IMR-90 (cell line): Measurements from ENCODE around the gene PXT1. TPM values are rescaled to one million over a fixed set of nuclear protein-coding genes. Genes with fewer than 3 reads are reported as not detected.

ENCODE experiments used
- ATAC-seq: fragments of 200-7000 bp; cut with Tn5 transposase; 2 replicates; pipeline ENCODE4 v1.9.1; 2020; ENCODE audit warnings: low read depth, mild to moderate bottlenecking, moderate library complexity
- BruUV-seq: library from RNA; stranded (reverse); fragments of 400-500 nt; replicated peaks from 2 replicates; lab custom pipeline; 2021; lab: Mats Ljungman, UMichigan
- CTCF ChIA-PET: fragments of 300-600 bp; formaldehyde crosslinking; extraction: SDS; loops from one replicate; lab custom pipeline; 2021; ENCODE audit warnings: antibody characterized with exemption; lab: Yijun Ruan, JAX
- POLR2A ChIA-PET: fragments of 300-600 bp; sonication (Branson Sonifier 250); formaldehyde crosslinking; loops from one replicate; lab custom pipeline; 2022; ENCODE audit warnings: antibody characterized with exemption; ENCODE audit not compliant: unreplicated experiment; lab: Charles Lee
- DNase-seq: peaks from one replicate; pipeline ENCODE4 v3.0.0; 2013
- H2AFZ ChIP-seq: replicated peaks from 2 replicates; pipeline ENCODE3; 2013; ENCODE audit warnings: low read length, mild to moderate bottlenecking; ENCODE audit not compliant: poor library complexity
- H2AK5ac ChIP-seq: 2 replicates; pipeline ENCODE4 v1.6.1; 2013; ENCODE audit warnings: low read depth, low read length, inconsistent platforms
- H2AK9ac ChIP-seq: replicated peaks from 2 replicates; pipeline ENCODE3; 2013; ENCODE audit warnings: mild to moderate bottlenecking, low read depth, low read length, moderate library complexity; ENCODE audit not compliant: poor library complexity
- H2BK120ac ChIP-seq: 2 replicates; pipeline ENCODE4 v1.6.1; 2013; ENCODE audit warnings: low read depth, low read length, inconsistent platforms
- H2BK15ac ChIP-seq: 3 replicates; pipeline ENCODE4 v1.6.1; 2013; ENCODE audit warnings: low read depth, low read length, inconsistent platforms
- H2BK20ac ChIP-seq: 2 replicates; pipeline ENCODE4 v1.6.1; 2013; ENCODE audit warnings: low read depth, mild to moderate bottlenecking, inconsistent platforms, low read length, moderate library complexity
- H2BK5ac ChIP-seq: 2 replicates; pipeline ENCODE4 v1.6.1; 2013; ENCODE audit warnings: mild to moderate bottlenecking, low read depth, low read length, inconsistent platforms; ENCODE audit not compliant: poor library complexity, severe bottlenecking
- H3K14ac ChIP-seq: replicated peaks from 2 replicates; pipeline ENCODE4 v1.6.1; 2013; ENCODE audit warnings: low read depth, low read length, inconsistent platforms
- H3K18ac ChIP-seq: 2 replicates; pipeline ENCODE4 v1.6.1; 2013; ENCODE audit warnings: low read depth, low read length, control low read depth
- H3K23ac ChIP-seq: 2 replicates; pipeline ENCODE4 v1.6.1; 2013; ENCODE audit warnings: low read depth, low read length, inconsistent platforms
- H3K27ac ChIP-seq: 2 replicates; pipeline ENCODE4 v1.5.1; 2013; ENCODE audit warnings: mild to moderate bottlenecking, control low read depth, low read length; ENCODE audit not compliant: insufficient read depth
- H3K27me3 ChIP-seq: 2 replicates; pipeline ENCODE4 v1.6.1; 2013; ENCODE audit warnings: low read length; ENCODE audit not compliant: control insufficient read depth, insufficient read depth
- H3K36me3 ChIP-seq: 2 replicates; pipeline ENCODE4 v1.6.1; 2013; ENCODE audit warnings: low read length, mixed read lengths; ENCODE audit not compliant: control insufficient read depth, insufficient read depth
- H3K4ac ChIP-seq: 2 replicates; pipeline ENCODE4 v1.6.1; 2013; ENCODE audit warnings: low read depth, low read length, inconsistent platforms
- H3K4me1 ChIP-seq: 2 replicates; pipeline ENCODE4 v1.6.1; 2013; ENCODE audit warnings: low read length, mixed read lengths; ENCODE audit not compliant: control insufficient read depth, insufficient read depth
- H3K4me2 ChIP-seq: 2 replicates; pipeline ENCODE4 v1.6.1; 2013; ENCODE audit warnings: low read depth, mild to moderate bottlenecking, control low read depth, low read length, moderate library complexity
- H3K4me3 ChIP-seq: 2 replicates; pipeline ENCODE4 v1.5.1; 2013; ENCODE audit warnings: low read depth, mild to moderate bottlenecking, control low read depth, low read length, moderate library complexity; ENCODE audit not compliant: insufficient read depth
- H3K56ac ChIP-seq: 2 replicates; pipeline ENCODE4 v1.6.1; 2013; ENCODE audit warnings: low read length, inconsistent platforms; ENCODE audit not compliant: insufficient read depth; ENCODE audit errors: extremely low read depth
- H3K79me1 ChIP-seq, 2 experiments: 2 replicates each; pipeline ENCODE4 v1.6.1; 2013; ENCODE audit warnings: low read length in 2 of 2, inconsistent platforms in 1 of 2, low read depth in 1 of 2
- H3K9ac ChIP-seq: 2 replicates; pipeline ENCODE4 v1.6.1; 2013; ENCODE audit warnings: low read depth, low read length, control low read depth
- H3K9me1 ChIP-seq: 2 replicates; pipeline ENCODE4 v1.6.1; 2013; ENCODE audit warnings: low read length, inconsistent platforms; ENCODE audit not compliant: insufficient read depth
- H3K9me3 ChIP-seq: 2 replicates; pipeline ENCODE4 v1.6.1; 2013; ENCODE audit warnings: low read length; ENCODE audit not compliant: control insufficient read depth, insufficient read depth
- H4K20me1 ChIP-seq: 2 replicates; pipeline ENCODE4 v1.6.1; 2013; ENCODE audit warnings: low read length, inconsistent platforms; ENCODE audit not compliant: insufficient read depth
- H4K5ac ChIP-seq: 2 replicates; pipeline ENCODE4 v1.6.1; 2013; ENCODE audit warnings: mild to moderate bottlenecking, low read depth, low read length, control low read depth
- H4K8ac ChIP-seq, 2 experiments: 2 replicates each; pipeline ENCODE4 v1.6.1; 2013; ENCODE audit warnings: low read depth in 2 of 2, low read length in 2 of 2, control low read depth in 1 of 2, inconsistent platforms in 1 of 2
- H4K91ac ChIP-seq: 2 replicates; pipeline ENCODE4 v1.6.1; 2013; ENCODE audit warnings: low read depth, low read length, inconsistent platforms; ENCODE audit not compliant: insufficient read depth
- BHLHE40 ChIP-seq: fragments of 150-350 bp; IDR thresholded peaks from 2 replicates; pipeline ENCODE4 v1.6.1; 2016; ENCODE audit warnings: mild to moderate bottlenecking, low read depth, low read length
- CEBPB ChIP-seq: IDR thresholded peaks from 2 replicates; pipeline ENCODE4 v1.6.1; 2012; ENCODE audit warnings: low read depth, low read length, improper control_type of control experiment
- CHD1 ChIP-seq: IDR thresholded peaks from 2 replicates; pipeline ENCODE4 v1.6.1; 2012; ENCODE audit warnings: low read depth, low read length, improper control_type of control experiment
- FOS ChIP-seq: fragments of 150-350 bp; IDR thresholded peaks from 2 replicates; pipeline ENCODE4 v1.6.1; 2016; ENCODE audit warnings: low read depth, low read length
- MAFK ChIP-seq: IDR thresholded peaks from 2 replicates; pipeline ENCODE4 v1.6.1; 2012; ENCODE audit warnings: low read depth, low read length, improper control_type of control experiment
- MAZ ChIP-seq: IDR thresholded peaks from 2 replicates; pipeline ENCODE4 v1.6.1; 2012; ENCODE audit warnings: low read depth, mild to moderate bottlenecking, low read length, improper control_type of control experiment, moderate library complexity, borderline replicate concordance
- MXI1 ChIP-seq: IDR thresholded peaks from 2 replicates; pipeline ENCODE4 v1.6.1; 2012; ENCODE audit warnings: low read depth, mild to moderate bottlenecking, low read length, moderate library complexity, borderline replicate concordance
- NFE2L2 ChIP-seq: fragments of 150-350 bp; IDR thresholded peaks from 2 replicates; pipeline ENCODE4 v1.6.1; 2016; ENCODE audit warnings: low read depth, mild to moderate bottlenecking, low read length
- POLR2A ChIP-seq: IDR thresholded peaks from 2 replicates; pipeline ENCODE4 v1.6.1; 2012; ENCODE audit warnings: mild to moderate bottlenecking, low read depth, low read length
- RAD21 ChIP-seq: IDR thresholded peaks from 2 replicates; pipeline ENCODE4 v1.6.1; 2012; ENCODE audit warnings: low read length, improper control_type of control experiment
- RCOR1 ChIP-seq: IDR thresholded peaks from 2 replicates; pipeline ENCODE4 v1.6.1; 2012; ENCODE audit warnings: mild to moderate bottlenecking, low read length, improper control_type of control experiment; ENCODE audit not compliant: insufficient replicate concordance
- RFX5 ChIP-seq: IDR thresholded peaks from 2 replicates; pipeline ENCODE4 v1.8.0; 2012; ENCODE audit warnings: low read depth, mild to moderate bottlenecking, low read length, moderate library complexity
- SMC3 ChIP-seq: fragments of 150-350 bp; IDR thresholded peaks from 2 replicates; pipeline ENCODE4 v1.6.1; 2016; ENCODE audit warnings: low read depth, mild to moderate bottlenecking, antibody characterized with exemption, low read length, moderate library complexity
- WGBS, 2 experiments: methylation state at CpG; one replicate each; pipeline versions ENCODE4 v1.1.5 to v1.1.7; 2013; ENCODE audit warnings: missing lambda C conversion rate in 2 of 2; ENCODE audit not compliant: insufficient read length in 1 of 2; ENCODE audit errors: extremely low coverage in 2 of 2; 5-methylcytosine and 5-hydroxymethylcytosine counted together
- dilution Hi-C: fragments of 300-500 bp; cut with HindIII; formaldehyde crosslinking; loops from one replicate; pipeline ENCODE4 v1.14.3; 2018; ENCODE audit warnings: low sequenced_read_pairs; ENCODE audit not compliant: unreplicated experiment
- in situ Hi-C: fragments of 300-500 bp; cut with MboI; formaldehyde crosslinking; loops from 3 replicates; pipeline ENCODE4 v1.14.3; 2019; ENCODE audit warnings: low sequenced_read_pairs, inconsistent platforms, mixed read lengths
- intact Hi-C: fragments of 100-400 bp; cut with micrococcal nuclease; formaldehyde crosslinking; loops from 2 replicates; pipeline ENCODE4 v1.10.0; 2022
- polyA plus RNA-seq, 3 experiments: library from polyadenylated mRNA; depleted of rRNA; stranded (reverse); fragments of >200 nt; gene quantifications; 2 replicates each; pipeline ENCODE4 v1.2.3, GENCODE V29; 2012; ENCODE audit warnings: low replicate concordance in 1 of 3
- total RNA-seq: library from RNA; depleted of rRNA; stranded (reverse); fragments of >200 nt; gene quantifications from 2 replicates; pipeline ENCODE4 v1.2.3, GENCODE V29; 2012
- TF ChIP-seq, protein P1 (sequence below): fragments of 150-350 bp; IDR thresholded peaks from 2 replicates; pipeline ENCODE4 v1.6.1; 2016; ENCODE audit warnings: low read depth, mild to moderate bottlenecking, low read length, moderate library complexity, borderline replicate concordance
- TF ChIP-seq, protein P2 (sequence below): fragments of 150-350 bp; IDR thresholded peaks from 2 replicates; pipeline ENCODE4 v1.6.1; 2017; ENCODE audit warnings: mild to moderate bottlenecking, antibody characterized with exemption, low read length, low read depth
- TF ChIP-seq, protein P3 (sequence below): conservative IDR thresholded peaks from 2 replicates; pipeline ENCODE4 v1.5.1; 2012; ENCODE audit warnings: mild to moderate bottlenecking, low read depth, low read length, improper control_type of control experiment

PXT1 gene
- total and polyA plus RNA-seq, 2 of the 4 experiments (the other 2 are of a cell fraction), result not detected

DNA sequence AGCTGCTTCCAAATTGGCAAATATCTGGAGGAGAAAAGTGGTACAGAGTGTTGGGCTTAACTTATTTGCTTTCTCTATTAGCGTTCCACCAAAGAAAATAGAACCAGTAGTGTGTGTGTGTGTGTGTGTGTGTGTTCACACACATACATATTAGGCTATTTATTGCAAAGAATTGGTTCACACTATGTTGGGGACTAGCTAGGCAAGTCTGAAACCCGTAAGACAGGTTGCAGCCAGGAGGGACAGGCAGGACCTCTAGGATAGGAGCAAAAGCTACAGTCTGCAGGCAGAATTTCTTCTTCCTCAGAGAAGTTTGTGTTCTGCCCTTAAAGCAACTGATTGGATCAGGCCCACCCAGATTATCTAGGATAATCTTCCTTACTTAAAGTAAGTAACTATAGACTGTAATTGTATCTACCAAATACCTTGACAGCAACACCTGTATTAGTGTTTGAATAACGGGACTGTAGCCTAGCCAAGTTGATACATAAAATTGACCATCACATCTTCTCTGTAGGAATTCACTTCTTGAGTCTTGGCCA, 12.9 kb upstream of the PXT1 start:
- Histone ChIP-seq H4K5ac (no peak overlapping the region), H2BK5ac (no peak overlapping the region), H4K91ac (no peak overlapping the region), H3K36me3 (peaks cover 5% of the 10 kb centered on the region; the same call in 1 of the 2 replicates), H2AFZ (no peak overlapping the region), H2BK120ac (no peak overlapping the region), H3K56ac (no peak overlapping the region), H2BK20ac (no peak overlapping the region), H4K8ac (no peak overlapping the region), H3K9me3 (no peaks in the 10 kb centered on the region), H3K79me1 (peaks cover 11 to 60% of the 10 kb centered on the region in 2 experiments), H2AK9ac (no peak overlapping the region), H3K23ac (no peak overlapping the region), H3K4me1 (no peaks in the 10 kb centered on the region), H3K18ac (no peak overlapping the region), H3K4me3 (no peak overlapping the region), H3K4ac (no peak overlapping the region), H4K20me1 (peaks cover 58% of the 10 kb centered on the region), H2AK5ac (no peak overlapping the region), H3K9ac (no peak overlapping the region), H3K27ac (no peak overlapping the region), H3K9me1 (0 out of 2 replicates have a peak, but pooled peaks cover 3% of the 10 kb centered on the region), H3K4me2 (no peak overlapping the region), H3K27me3 (no peaks in the 10 kb centered on the region), H3K14ac (no peak overlapping the region), H2BK15ac (no peak overlapping the region)
- TF ChIP-seq RFX5 (no peak), MAZ (no peak), NFE2L2 (no peak), CEBPB (no peak), POLR2A (no peak), MXI1 (no peak), CHD1 (no peak), MAFK (no peak), SMC3 (no peak), BHLHE40 (no peak), RCOR1 (no peak), FOS (no peak), RAD21 (no peak)
- TF ChIP-seq, protein P1, sequence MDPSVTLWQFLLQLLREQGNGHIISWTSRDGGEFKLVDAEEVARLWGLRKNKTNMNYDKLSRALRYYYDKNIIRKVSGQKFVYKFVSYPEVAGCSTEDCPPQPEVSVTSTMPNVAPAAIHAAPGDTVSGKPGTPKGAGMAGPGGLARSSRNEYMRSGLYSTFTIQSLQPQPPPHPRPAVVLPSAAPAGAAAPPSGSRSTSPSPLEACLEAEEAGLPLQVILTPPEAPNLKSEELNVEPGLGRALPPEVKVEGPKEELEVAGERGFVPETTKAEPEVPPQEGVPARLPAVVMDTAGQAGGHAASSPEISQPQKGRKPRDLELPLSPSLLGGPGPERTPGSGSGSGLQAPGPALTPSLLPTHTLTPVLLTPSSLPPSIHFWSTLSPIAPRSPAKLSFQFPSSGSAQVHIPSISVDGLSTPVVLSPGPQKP, result no peak
- TF ChIP-seq, protein P2, sequence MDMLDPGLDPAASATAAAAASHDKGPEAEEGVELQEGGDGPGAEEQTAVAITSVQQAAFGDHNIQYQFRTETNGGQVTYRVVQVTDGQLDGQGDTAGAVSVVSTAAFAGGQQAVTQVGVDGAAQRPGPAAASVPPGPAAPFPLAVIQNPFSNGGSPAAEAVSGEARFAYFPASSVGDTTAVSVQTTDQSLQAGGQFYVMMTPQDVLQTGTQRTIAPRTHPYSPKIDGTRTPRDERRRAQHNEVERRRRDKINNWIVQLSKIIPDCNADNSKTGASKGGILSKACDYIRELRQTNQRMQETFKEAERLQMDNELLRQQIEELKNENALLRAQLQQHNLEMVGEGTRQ, result no peak
- TF ChIP-seq, protein P3, sequence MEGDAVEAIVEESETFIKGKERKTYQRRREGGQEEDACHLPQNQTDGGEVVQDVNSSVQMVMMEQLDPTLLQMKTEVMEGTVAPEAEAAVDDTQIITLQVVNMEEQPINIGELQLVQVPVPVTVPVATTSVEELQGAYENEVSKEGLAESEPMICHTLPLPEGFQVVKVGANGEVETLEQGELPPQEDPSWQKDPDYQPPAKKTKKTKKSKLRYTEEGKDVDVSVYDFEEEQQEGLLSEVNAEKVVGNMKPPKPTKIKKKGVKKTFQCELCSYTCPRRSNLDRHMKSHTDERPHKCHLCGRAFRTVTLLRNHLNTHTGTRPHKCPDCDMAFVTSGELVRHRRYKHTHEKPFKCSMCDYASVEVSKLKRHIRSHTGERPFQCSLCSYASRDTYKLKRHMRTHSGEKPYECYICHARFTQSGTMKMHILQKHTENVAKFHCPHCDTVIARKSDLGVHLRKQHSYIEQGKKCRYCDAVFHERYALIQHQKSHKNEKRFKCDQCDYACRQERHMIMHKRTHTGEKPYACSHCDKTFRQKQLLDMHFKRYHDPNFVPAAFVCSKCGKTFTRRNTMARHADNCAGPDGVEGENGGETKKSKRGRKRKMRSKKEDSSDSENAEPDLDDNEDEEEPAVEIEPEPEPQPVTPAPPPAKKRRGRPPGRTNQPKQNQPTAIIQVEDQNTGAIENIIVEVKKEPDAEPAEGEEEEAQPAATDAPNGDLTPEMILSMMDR, result no peak
- no TSS peak for BruUV-seq
- no peak for DNase-seq
- ChIA-PET POLR2A (no interaction called here), CTCF (no interaction called here)
- ATAC-seq, result no peak
- WGBS, 2 experiments, result no CpG with 5 or more reads among the region's 3 CpGs
- intact Hi-C loops (no loop called here), in situ Hi-C loops (no loop called here), dilution Hi-C loops (no loop called here)
